K562 (cell line): ENCODE results near the gene PSMB2. TPM values are rescaled to one million over a fixed set of nuclear protein-coding genes. Genes with fewer than 3 reads are reported as not detected.

Experiments used
- BACH1 ChIP-seq: fragments of 200-800 bp; sonication (Bioruptor generic); IDR thresholded peaks from 2 replicates; pipeline ENCODE4 v1.6.1; 2016; ENCODE audit warnings: missing genetic modification characterization, missing compliant biosample characterization
- BHLHE40 ChIP-seq: IDR thresholded peaks from 2 replicates; pipeline ENCODE4 v1.6.1; 2011; ENCODE audit warnings: low read length, improper control_type of control experiment
- CCNT2 ChIP-seq: IDR thresholded peaks from 2 replicates; pipeline ENCODE4 v1.6.1; 2011; ENCODE audit warnings: borderline replicate concordance, low read depth, mild to moderate bottlenecking, moderate library complexity, mixed read lengths, low read length; ENCODE audit not compliant: insufficient read length; ENCODE audit errors: extremely low read depth
- ELF2 ChIP-seq: fragments of 250-450 bp; sonication (Bioruptor Pico); IDR thresholded peaks from 2 replicates; pipeline ENCODE4 v1.5.0; 2021; ENCODE audit warnings: mild to moderate bottlenecking
- ETV5 ChIP-seq: sonication (generic); formaldehyde crosslinking; IDR thresholded peaks from 2 replicates; pipeline ENCODE4 v1.4.0; 2020; ENCODE audit warnings: low read depth, mild to moderate bottlenecking, missing genetic modification reagents
- FOXJ2 ChIP-seq: fragments of 200-800 bp; sonication (Bioruptor generic); IDR thresholded peaks from 2 replicates; pipeline ENCODE4 v1.6.1; 2016; ENCODE audit warnings: missing genetic modification characterization, missing compliant biosample characterization
- LCOR ChIP-seq: sonication (generic); formaldehyde crosslinking; IDR thresholded peaks from 2 replicates; pipeline ENCODE4 v1.8.0; 2022; ENCODE audit warnings: mild to moderate bottlenecking, missing genetic modification reagents
- MEF2A ChIP-seq: IDR thresholded peaks from 2 replicates; pipeline ENCODE4 v1.6.1; 2011; ENCODE audit warnings: low read depth, mild to moderate bottlenecking, low read length, moderate library complexity; ENCODE audit not compliant: control insufficient read depth
- NR2C1 ChIP-seq, 2 experiments: fragments of 450-650 bp; IDR thresholded peaks; 2 replicates each; pipeline ENCODE4 v1.6.1; 2017; ENCODE audit warnings: mild to moderate bottlenecking in 2 of 2, antibody characterized with exemption in 1 of 2, inconsistent platforms in 1 of 2, missing compliant biosample characterization in 1 of 2, missing genetic modification characterization in 1 of 2
- PCBP1 ChIP-seq: fragments of 200-400 bp; formaldehyde crosslinking; IDR thresholded peaks from 2 replicates; pipeline ENCODE4 v1.6.1; 2018; ENCODE audit warnings: mild to moderate bottlenecking, low read depth, low read length; ENCODE audit not compliant: poor library complexity, severe bottlenecking
- POLR2A ChIP-seq: fragments of 450-650 bp; conservative IDR thresholded peaks from 2 replicates; pipeline ENCODE4 v1.6.1; 2016
- STAT5A ChIP-seq: IDR thresholded peaks from 2 replicates; pipeline ENCODE4 v1.6.1; 2012; ENCODE audit warnings: low read length, inconsistent platforms, borderline replicate concordance
- TEAD1 ChIP-seq, 2 experiments: fragments of 450-650 bp in 1 of 2; sonication (generic) in 1 of 2; formaldehyde crosslinking; IDR thresholded peaks; 2 replicates each; pipeline versions ENCODE4 v1.4.0 to v1.8.0; 2020 to 2022; ENCODE audit warnings: mild to moderate bottlenecking in 2 of 2, missing genetic modification reagents in 1 of 2
- ZBTB1 ChIP-seq: sonication (generic); formaldehyde crosslinking; IDR thresholded peaks from 2 replicates; pipeline ENCODE4 v1.8.1; 2023; ENCODE audit warnings: missing genetic modification reagents, low read depth, mild to moderate bottlenecking, borderline replicate concordance
- ZNF212 ChIP-seq: fragments of 450-650 bp; formaldehyde crosslinking; IDR thresholded peaks from 2 replicates; pipeline ENCODE4 v1.4.0; 2020; ENCODE audit warnings: mild to moderate bottlenecking
- ZNF274 ChIP-seq: IDR thresholded peaks from 2 replicates; pipeline ENCODE4 v1.6.1; 2011; ENCODE audit warnings: low read depth, mild to moderate bottlenecking, low read length, moderate library complexity, borderline replicate concordance
- polyA plus RNA-seq, 8 experiments: library from polyadenylated mRNA; depleted of rRNA in 4 of 8; stranded (reverse) in 5 of 8; unstranded in 3 of 8; fragments of >200 nt; fragmentation: Nextera tagmentation in 2 of 8; fragmentation: Illumina TruSeq in 1 of 8; extraction: Ambion mirVana in 2 of 8; extraction: Trizol in 1 of 8; gene quantifications; 2 replicates each; pipeline versions ENCODE4 v1.2.1 to v1.2.3, GENCODE V29; 2011 to 2014; ENCODE audit warnings: inconsistent platforms in 1 of 8, missing spikeins in 1 of 8
- total RNA-seq, 7 experiments: library from RNA; depleted of rRNA in 6 of 7; stranded (reverse); fragments of >200 nt in 6 of 7; fragmentation: Illumina TruSeq in 2 of 7; extraction: Trizol in 2 of 7; gene quantifications; 2 replicates each; pipeline versions ENCODE4 v1.2.1 to v1.2.3, GENCODE V29; 2011 to 2021; ENCODE audit warnings: low replicate concordance in 1 of 7
- TF ChIP-seq, protein P1 (sequence below): fragments of 450-650 bp; IDR thresholded peaks from 2 replicates; pipeline ENCODE4 v1.6.1; 2017; ENCODE audit warnings: antibody characterized with exemption, mild to moderate bottlenecking
- TF ChIP-seq, protein P2 (sequence below): fragments of 450-650 bp; IDR thresholded peaks from 2 replicates; pipeline ENCODE4 v1.7.1; 2018; ENCODE audit warnings: mild to moderate bottlenecking, low read depth; ENCODE audit not compliant: partially characterized antibody

The PSMB2 gene
- total and polyA plus RNA-seq, 9 of the 15 experiments (the other 6 are each of a cell fraction or from before 2014, with no cell fraction given) = 71.7 to 543 (median 165) TPM

DNA sequence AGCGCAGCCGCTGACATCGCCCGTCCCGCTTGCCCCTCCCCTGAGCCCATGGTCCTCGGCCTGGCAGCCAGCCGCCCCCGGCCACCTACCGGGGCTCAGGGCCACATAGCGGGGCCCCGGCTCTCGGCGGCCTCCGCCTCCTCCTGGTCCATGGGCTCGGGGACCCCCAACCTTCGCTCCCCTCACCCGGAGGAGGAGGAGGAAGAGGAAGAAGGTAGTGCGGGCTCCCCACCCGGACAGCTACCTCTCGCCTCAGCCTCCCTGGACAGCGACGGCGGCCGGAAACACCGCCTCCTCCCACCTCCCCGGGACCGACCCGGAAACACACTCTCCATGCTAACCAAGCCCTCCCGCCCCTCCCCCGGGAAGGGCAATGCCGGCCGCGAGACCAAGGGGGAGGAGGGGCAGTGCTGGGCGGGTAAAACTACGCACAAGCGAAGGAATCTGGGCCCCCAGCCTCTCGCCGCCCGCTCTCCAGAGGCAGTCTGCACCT is 84.2 kb downstream of the PSMB2 start, which contains the start of gene KIAA0319L (continued):
- TF ChIP-seq, protein P1, sequence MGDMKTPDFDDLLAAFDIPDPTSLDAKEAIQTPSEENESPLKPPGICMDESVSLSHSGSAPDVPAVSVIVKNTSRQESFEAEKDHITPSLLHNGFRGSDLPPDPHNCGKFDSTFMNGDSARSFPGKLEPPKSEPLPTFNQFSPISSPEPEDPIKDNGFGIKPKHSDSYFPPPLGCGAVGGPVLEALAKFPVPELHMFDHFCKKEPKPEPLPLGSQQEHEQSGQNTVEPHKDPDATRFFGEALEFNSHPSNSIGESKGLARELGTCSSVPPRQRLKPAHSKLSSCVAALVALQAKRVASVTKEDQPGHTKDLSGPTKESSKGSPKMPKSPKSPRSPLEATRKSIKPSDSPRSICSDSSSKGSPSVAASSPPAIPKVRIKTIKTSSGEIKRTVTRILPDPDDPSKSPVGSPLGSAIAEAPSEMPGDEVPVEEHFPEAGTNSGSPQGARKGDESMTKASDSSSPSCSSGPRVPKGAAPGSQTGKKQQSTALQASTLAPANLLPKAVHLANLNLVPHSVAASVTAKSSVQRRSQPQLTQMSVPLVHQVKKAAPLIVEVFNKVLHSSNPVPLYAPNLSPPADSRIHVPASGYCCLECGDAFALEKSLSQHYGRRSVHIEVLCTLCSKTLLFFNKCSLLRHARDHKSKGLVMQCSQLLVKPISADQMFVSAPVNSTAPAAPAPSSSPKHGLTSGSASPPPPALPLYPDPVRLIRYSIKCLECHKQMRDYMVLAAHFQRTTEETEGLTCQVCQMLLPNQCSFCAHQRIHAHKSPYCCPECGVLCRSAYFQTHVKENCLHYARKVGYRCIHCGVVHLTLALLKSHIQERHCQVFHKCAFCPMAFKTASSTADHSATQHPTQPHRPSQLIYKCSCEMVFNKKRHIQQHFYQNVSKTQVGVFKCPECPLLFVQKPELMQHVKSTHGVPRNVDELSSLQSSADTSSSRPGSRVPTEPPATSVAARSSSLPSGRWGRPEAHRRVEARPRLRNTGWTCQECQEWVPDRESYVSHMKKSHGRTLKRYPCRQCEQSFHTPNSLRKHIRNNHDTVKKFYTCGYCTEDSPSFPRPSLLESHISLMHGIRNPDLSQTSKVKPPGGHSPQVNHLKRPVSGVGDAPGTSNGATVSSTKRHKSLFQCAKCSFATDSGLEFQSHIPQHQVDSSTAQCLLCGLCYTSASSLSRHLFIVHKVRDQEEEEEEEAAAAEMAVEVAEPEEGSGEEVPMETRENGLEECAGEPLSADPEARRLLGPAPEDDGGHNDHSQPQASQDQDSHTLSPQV = no peak
- no peak for TF ChIP-seq BHLHE40
- peak; percentile 63 for TF ChIP-seq PCBP1
- peak; percentile 37; the same call in 1 of the 2 replicates for TF ChIP-seq LCOR (CRISPR knock-in tag)
- peak; percentile 29 for TF ChIP-seq CCNT2
- TF ChIP-seq NR2C1 (IDR thresholded peaks at IDR 0.05) = no peak
- no peak for TF ChIP-seq NR2C1 (tag; IDR thresholded peaks at IDR 0.05)
- TF ChIP-seq ZNF212 (CRISPR knock-in tag) = no peak
- TF ChIP-seq, protein P2, sequence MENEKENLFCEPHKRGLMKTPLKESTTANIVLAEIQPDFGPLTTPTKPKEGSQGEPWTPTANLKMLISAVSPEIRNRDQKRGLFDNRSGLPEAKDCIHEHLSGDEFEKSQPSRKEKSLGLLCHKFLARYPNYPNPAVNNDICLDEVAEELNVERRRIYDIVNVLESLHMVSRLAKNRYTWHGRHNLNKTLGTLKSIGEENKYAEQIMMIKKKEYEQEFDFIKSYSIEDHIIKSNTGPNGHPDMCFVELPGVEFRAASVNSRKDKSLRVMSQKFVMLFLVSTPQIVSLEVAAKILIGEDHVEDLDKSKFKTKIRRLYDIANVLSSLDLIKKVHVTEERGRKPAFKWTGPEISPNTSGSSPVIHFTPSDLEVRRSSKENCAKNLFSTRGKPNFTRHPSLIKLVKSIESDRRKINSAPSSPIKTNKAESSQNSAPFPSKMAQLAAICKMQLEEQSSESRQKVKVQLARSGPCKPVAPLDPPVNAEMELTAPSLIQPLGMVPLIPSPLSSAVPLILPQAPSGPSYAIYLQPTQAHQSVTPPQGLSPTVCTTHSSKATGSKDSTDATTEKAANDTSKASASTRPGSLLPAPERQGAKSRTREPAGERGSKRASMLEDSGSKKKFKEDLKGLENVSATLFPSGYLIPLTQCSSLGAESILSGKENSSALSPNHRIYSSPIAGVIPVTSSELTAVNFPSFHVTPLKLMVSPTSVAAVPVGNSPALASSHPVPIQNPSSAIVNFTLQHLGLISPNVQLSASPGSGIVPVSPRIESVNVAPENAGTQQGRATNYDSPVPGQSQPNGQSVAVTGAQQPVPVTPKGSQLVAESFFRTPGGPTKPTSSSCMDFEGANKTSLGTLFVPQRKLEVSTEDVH = peak; percentile 53
- TF ChIP-seq ELF2 = no peak
- peak in 1 of 2 experiments; percentile 75; a peak in 2 of 4 replicates for TF ChIP-seq TEAD1 (CRISPR knock-in tag; IDR thresholded peaks at IDR 0.05)
- no peak for TF ChIP-seq FOXJ2
- no peak for TF ChIP-seq STAT5A
- TF ChIP-seq POLR2A = peak; percentile 94
- no peak for TF ChIP-seq BACH1 (tag)
- peak; percentile 87 for TF ChIP-seq ETV5 (CRISPR knock-in tag)
- no peak; the same call in 1 of the 2 replicates for TF ChIP-seq ZBTB1 (CRISPR knock-in tag)
- no peak for TF ChIP-seq MEF2A
- TF ChIP-seq ZNF274 = no peak
